GM23338 (cell line): ENCODE measurements around the gene SMYD3.

ENCODE experiments used
- CTCF ChIP-seq, 2 experiments: fragments of 200-600 bp in 1 of 2; sonication (generic) in 1 of 2; conservative IDR thresholded peaks; 2 replicates each; pipeline versions ENCODE4 v1.5.1 to v1.6.1; 2016 to 2017; ENCODE audit warnings: antibody characterized with exemption in 2 of 2, low read depth in 2 of 2, mild to moderate bottlenecking in 2 of 2, moderate library complexity in 1 of 2
- JUNB ChIP-seq: IDR thresholded peaks from one replicate; pipeline ENCODE4 v1.6.1; 2016; ENCODE audit warnings: antibody characterized with exemption; ENCODE audit not compliant: unreplicated experiment
- POLR2AphosphoS5 ChIP-seq: IDR thresholded peaks from 2 replicates; pipeline ENCODE4 v1.6.1; 2016; ENCODE audit warnings: antibody characterized with exemption, low read depth
- REST ChIP-seq: IDR thresholded peaks from one replicate; pipeline ENCODE4 v1.6.1; 2018; ENCODE audit warnings: antibody characterized with exemption; ENCODE audit not compliant: unreplicated experiment

- no peak for TF ChIP-seq REST
- TF ChIP-seq CTCF (conservative IDR thresholded peaks at IDR 0.05; ENCODE audit: low read depth in 2 of 2) = no peak
- no peak for TF ChIP-seq JUNB
- TF ChIP-seq POLR2AphosphoS5 = no peak
These were observed 558.3 kb downstream of the SMYD3 start for GRCh38 chr1:245948786-245949185.
